DMS153 treated with DMSO at 0.1 percent for 48 hours (cell line): ENCODE results near the gene ZNF12.
"Not testable (repeated sequence)": the region's sequence is repeated elsewhere in the genome, so short reads cannot be mapped to it uniquely, and the experiment has no call there.

Source experiments
- DNase-seq: peaks from one replicate; lab custom pipeline; 2025; ENCODE audit not compliant: unreplicated experiment; lab: John Stamatoyannopoulos, UW

The ZNF12 gene

GRCh38 chr7:6691609-6692106 is 15.1 kb downstream of the ZNF12 start:
- DNase-seq = peak; percentile 33

- no peak for DNase-seq
These were observed 15.6 kb downstream of the ZNF12 start for GRCh38 chr7:6691103-6691502.

- no peak for DNase-seq
These were observed 26.6 kb downstream of the ZNF12 start for GRCh38 chr7:6680146-6680545.

GRCh38 chr7:6675807-6676405 is 30.8 kb downstream of the ZNF12 start:
- no peak for DNase-seq

- DNase-seq = not testable (repeated sequence)
These were observed 35.9 kb downstream of the ZNF12 start for GRCh38 chr7:6670851-6671250.

- no peak for DNase-seq
These were observed 48.0 kb downstream of the ZNF12 start for GRCh38 chr7:6658618-6659345.

GRCh38 chr7:6656413-6656812 is 50.3 kb downstream of the ZNF12 start:
- DNase-seq = no peak

- DNase-seq = no peak
These were observed 50.9 kb downstream of the ZNF12 start for GRCh38 chr7:6655636-6656385.

- DNase-seq = no peak
These were observed 51.7 kb downstream of the ZNF12 start for GRCh38 chr7:6654842-6655610.

- DNase-seq = no peak
These were observed 52.5 kb downstream of the ZNF12 start for GRCh38 chr7:6654113-6654841.

GRCh38 chr7:6653071-6654003 is 53.4 kb downstream of the ZNF12 start:
- DNase-seq = no peak

- no peak for DNase-seq
These were observed 54.2 kb downstream of the ZNF12 start for GRCh38 chr7:6652446-6653011.

GRCh38 chr7:6651851-6652445 is 54.8 kb downstream of the ZNF12 start:
- DNase-seq = no peak

GRCh38 chr7:6650521-6651011 is 56.2 kb downstream of the ZNF12 start:
- DNase-seq = no peak

- no peak for DNase-seq
These were observed 56.7 kb downstream of the ZNF12 start for GRCh38 chr7:6650086-6650485.

GRCh38 chr7:6649241-6649961 is 57.3 kb downstream of the ZNF12 start:
- no peak for DNase-seq

GRCh38 chr7:6648815-6649104 is 58.0 kb downstream of the ZNF12 start:
- DNase-seq = no peak
